Activated CD8-positive, alpha-beta T cell treated with anti-CD3 and anti-CD28 coated beads, Interleukin-2, amount 10 ng/mL, durations not matched to agents 7 days and 5 days (primary cell): ENCODE data around the gene GLDN. TPM values are rescaled to one million over a fixed set of nuclear protein-coding genes. Genes with fewer than 3 reads are reported as not detected.
"Not testable (repeated sequence)": the region's sequence is repeated elsewhere in the genome, so short reads cannot be mapped to it uniquely, and the experiment has no call there.

Experiments used
- ATAC-seq: fragments of 150-1000 bp; cut with Tn5 transposase; one replicate; pipeline ENCODE4 v1.10.0; 2021; ENCODE audit warnings: moderate library complexity
- CTCF ChIA-PET: fragments of 350-600 bp; sonication (Branson Sonifier 250); formaldehyde crosslinking; loops from one replicate; lab custom pipeline; 2021; ENCODE audit warnings: antibody characterized with exemption; lab: Charles Lee
- POLR2A ChIA-PET: fragments of 350-600 bp; sonication (Branson Sonifier 250); formaldehyde crosslinking; loops from one replicate; lab custom pipeline; 2021; ENCODE audit warnings: antibody characterized with exemption; lab: Charles Lee
- DNase-seq: peaks from one replicate; pipeline ENCODE4 v3.0.0-alpha.2; 2020
- H3K27ac Mint-ChIP-seq: one replicate; pipeline ENCODE4 v1.8.0; 2021; ENCODE audit warnings: mild to moderate bottlenecking, mixed read lengths
- H3K27me3 Mint-ChIP-seq: one replicate; pipeline ENCODE4 v1.8.0; 2021; ENCODE audit warnings: low read depth, mixed read lengths
- H3K36me3 Mint-ChIP-seq: one replicate; pipeline ENCODE4 v1.8.0; 2021; ENCODE audit warnings: low read depth, mixed read lengths
- H3K4me1 Mint-ChIP-seq: one replicate; pipeline ENCODE4 v1.8.0; 2021; ENCODE audit warnings: low read depth, mixed read lengths
- H3K4me3 Mint-ChIP-seq: one replicate; pipeline ENCODE4 v1.8.0; 2021; ENCODE audit warnings: mild to moderate bottlenecking, mixed read lengths
- H3K9me3 Mint-ChIP-seq: one replicate; pipeline ENCODE4 v1.8.0; 2022; ENCODE audit warnings: mixed read lengths; ENCODE audit not compliant: insufficient read depth
- microRNA-seq: library from miRNA; unstranded; fragments of <30 nt; microRNA quantifications from one replicate; pipeline ENCODE4 v1.2.0, GENCODE V29; 2022
- total RNA-seq, 2 experiments: library from RNA; stranded (reverse); gene quantifications; one replicate each; pipeline ENCODE4 v1.2.3, GENCODE V29; 2021

The GLDN gene
- total RNA-seq, 2 experiments from 2014 or later, result not detected

- Mint-ChIP-seq H3K4me3 (no peak overlapping the region), H3K36me3 (no peaks in the 10 kb centered on the region), H3K27ac (no peak overlapping the region), H3K27me3 (peaks cover 4% of the 10 kb centered on the region), H3K4me1 (peaks cover 8% of the 10 kb centered on the region), H3K9me3 (no peaks in the 10 kb centered on the region)
- CTCF ChIA-PET, result no interaction called here
- DNase-seq, result no peak
- ATAC-seq, result no peak
- POLR2A ChIA-PET, result no interaction called here
These were observed 101.9 kb downstream of the GLDN start for GRCh38 chr15:51443282-51443914.

- ChIA-PET CTCF (no interaction called here), POLR2A (no interaction called here)
- no peak overlapping the region for H3K4me3 Mint-ChIP-seq
- H3K9me3 Mint-ChIP-seq, result no peaks in the 10 kb centered on the region
- no peaks in the 10 kb centered on the region for H3K27me3 Mint-ChIP-seq
- peaks cover 8% of the 10 kb centered on the region for H3K4me1 Mint-ChIP-seq
- DNase-seq, result no peak
- ATAC-seq, result no peak
- peaks cover under 1% of the 10 kb centered on the region for H3K36me3 Mint-ChIP-seq
- H3K27ac Mint-ChIP-seq, result no peak overlapping the region
These were observed 102.7 kb downstream of the GLDN start for GRCh38 chr15:51444112-51444511.

GRCh38 chr15:51444807-51445206, 103.4 kb downstream of the GLDN start:
- DNase-seq (no peak), ATAC-seq (no peak)
- Mint-ChIP-seq H3K4me3 (no peak overlapping the region), H3K36me3 (peaks cover 3% of the 10 kb centered on the region), H3K9me3 (no peaks in the 10 kb centered on the region), H3K27me3 (no peaks in the 10 kb centered on the region), H3K27ac (no peak overlapping the region), H3K4me1 (peaks cover 8% of the 10 kb centered on the region)
- ChIA-PET CTCF (no interaction called here), POLR2A (no interaction called here)

- H3K4me1 Mint-ChIP-seq, H3K36me3 Mint-ChIP-seq, H3K27ac Mint-ChIP-seq, H3K9me3 Mint-ChIP-seq, DNase-seq, H3K27me3 Mint-ChIP-seq, POLR2A ChIA-PET, H3K4me3 Mint-ChIP-seq, ATAC-seq: not testable (repeated sequence)
- CTCF ChIA-PET, result interaction anchor here (1.2 kb wide), 1 partner anchor 204 kb away, joined by 3 read pairs; no protein-coding TSS in a partner anchor
These were observed 104.7 kb downstream of the GLDN start for GRCh38 chr15:51446029-51446744.

GRCh38 chr15:51447855-51448621, 106.6 kb downstream of the GLDN start:
- ChIA-PET CTCF (no interaction called here), POLR2A (no interaction called here)
- no peak overlapping the region for H3K27ac Mint-ChIP-seq
- ATAC-seq (no peak), DNase-seq (no peak)
- H3K27me3 Mint-ChIP-seq, result no peaks in the 10 kb centered on the region
- H3K9me3 Mint-ChIP-seq, result no peaks in the 10 kb centered on the region
- no peak overlapping the region for H3K4me3 Mint-ChIP-seq
- H3K4me1 Mint-ChIP-seq, result peaks cover 8% of the 10 kb centered on the region
- H3K36me3 Mint-ChIP-seq, result peaks cover 5% of the 10 kb centered on the region

GRCh38 chr15:51448622-51449399, 107.4 kb downstream of the GLDN start:
- POLR2A ChIA-PET, result no interaction called here
- ATAC-seq (no peak), DNase-seq (no peak)
- Mint-ChIP-seq H3K4me1 (peaks cover 8% of the 10 kb centered on the region), H3K9me3 (no peaks in the 10 kb centered on the region), H3K27ac (no peak overlapping the region), H3K36me3 (peaks cover 5% of the 10 kb centered on the region), H3K4me3 (no peak overlapping the region), H3K27me3 (no peaks in the 10 kb centered on the region)
- CTCF ChIA-PET, result no interaction called here

- Mint-ChIP-seq H3K4me3 (no peak overlapping the region), H3K4me1 (peaks cover 8% of the 10 kb centered on the region), H3K36me3 (peaks cover 5% of the 10 kb centered on the region), H3K9me3 (no peaks in the 10 kb centered on the region), H3K27ac (no peak overlapping the region), H3K27me3 (no peaks in the 10 kb centered on the region)
- DNase-seq (no peak), ATAC-seq (no peak)
- ChIA-PET CTCF (no interaction called here), POLR2A (no interaction called here)
These were observed 108.5 kb downstream of the GLDN start for GRCh38 chr15:51450001-51450400.

Small RNAs within 50 kb of the gene (microRNA-seq; reads per million reads assigned to microRNA genes)
- gene MIR7973-1 (not detected), gene MIR7973-2 (not detected)

Other genes starting within 250 kb of the GLDN start
- not detected for gene TNFAIP8L3, start 246.7 kb upstream of the GLDN start, total RNA-seq
- gene CYP19A1, start 3.1 kb upstream of the GLDN start, total RNA-seq, result not detected